ENCODE results near the gene MAB21L4.

DNA sequence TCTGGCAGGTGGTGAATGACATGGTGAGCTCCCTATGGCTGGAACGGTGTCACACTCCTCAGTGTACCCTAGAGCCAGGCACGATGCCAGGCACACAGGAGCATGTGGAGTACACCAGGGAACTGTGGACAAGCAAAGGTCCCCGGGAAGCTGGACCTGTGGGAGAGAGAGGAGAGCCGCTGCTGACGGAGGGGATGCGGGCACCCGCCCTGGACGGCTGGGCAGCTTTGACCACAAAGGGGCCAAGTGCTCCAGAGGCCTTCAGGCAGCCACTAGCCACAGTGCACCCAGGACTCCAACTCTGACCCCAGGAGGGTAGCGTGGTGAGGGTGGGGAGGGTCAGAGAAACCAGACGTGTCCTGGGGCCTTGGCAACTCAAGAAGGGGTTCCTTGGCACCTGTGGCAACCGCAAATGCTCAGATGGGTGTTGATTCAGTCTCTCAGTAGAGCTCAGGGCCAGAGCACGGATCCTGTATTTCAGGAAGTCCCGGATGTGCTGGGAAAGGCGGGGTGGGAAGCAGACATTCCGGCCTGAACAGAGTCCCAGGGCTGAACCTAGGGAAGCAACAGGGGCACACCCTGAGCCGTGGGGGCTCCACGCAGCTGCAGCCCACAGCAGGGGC lies 2.3 kb upstream of the MAB21L4 start:
- TF ChIP-seq JUND (IDR thresholded peaks at IDR 0.05; ENCODE audit: low read length) (no peak), ZNF274 (IDR thresholded peaks at IDR 0.05; ENCODE audit: borderline replicate concordance, extremely low read depth, low read length) (no peak), EP300 (IDR thresholded peaks at IDR 0.05; ENCODE audit: borderline replicate concordance in 1 of 2, low read depth in 2 of 2, low read length in 2 of 2) (no peak), CEBPB (IDR thresholded peaks at IDR 0.05; ENCODE audit: low read depth, low read length) (no peak), GABPA (IDR thresholded peaks at IDR 0.05; ENCODE audit: borderline replicate concordance, insufficient read depth, low read length) (no peak), POLR2A (IDR thresholded peaks at IDR 0.05; ENCODE audit: control extremely low read depth in 1 of 2, low read depth in 2 of 2, low read length in 2 of 2) (no peak)
- TF ChIP-seq, protein P1, sequence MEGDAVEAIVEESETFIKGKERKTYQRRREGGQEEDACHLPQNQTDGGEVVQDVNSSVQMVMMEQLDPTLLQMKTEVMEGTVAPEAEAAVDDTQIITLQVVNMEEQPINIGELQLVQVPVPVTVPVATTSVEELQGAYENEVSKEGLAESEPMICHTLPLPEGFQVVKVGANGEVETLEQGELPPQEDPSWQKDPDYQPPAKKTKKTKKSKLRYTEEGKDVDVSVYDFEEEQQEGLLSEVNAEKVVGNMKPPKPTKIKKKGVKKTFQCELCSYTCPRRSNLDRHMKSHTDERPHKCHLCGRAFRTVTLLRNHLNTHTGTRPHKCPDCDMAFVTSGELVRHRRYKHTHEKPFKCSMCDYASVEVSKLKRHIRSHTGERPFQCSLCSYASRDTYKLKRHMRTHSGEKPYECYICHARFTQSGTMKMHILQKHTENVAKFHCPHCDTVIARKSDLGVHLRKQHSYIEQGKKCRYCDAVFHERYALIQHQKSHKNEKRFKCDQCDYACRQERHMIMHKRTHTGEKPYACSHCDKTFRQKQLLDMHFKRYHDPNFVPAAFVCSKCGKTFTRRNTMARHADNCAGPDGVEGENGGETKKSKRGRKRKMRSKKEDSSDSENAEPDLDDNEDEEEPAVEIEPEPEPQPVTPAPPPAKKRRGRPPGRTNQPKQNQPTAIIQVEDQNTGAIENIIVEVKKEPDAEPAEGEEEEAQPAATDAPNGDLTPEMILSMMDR (IDR thresholded peaks at IDR 0.05; ENCODE audit: control extremely low read depth in 1 of 3, insufficient read depth in 1 of 3, low read depth in 1 of 3, low read length in 3 of 3), result no peak

All from H1 (cell line).